Naive B cell (primary cell): ENCODE measurements around the gene RAP1GAP. TPM values are rescaled to one million over a fixed set of nuclear protein-coding genes. Genes with fewer than 3 reads are reported as not detected.

ENCODE experiments used
- ATAC-seq, 2 donors: fragments of 150-1000 bp; cut with Tn5 transposase; 2 replicates each; pipeline ENCODE4 v1.10.0; 2021; ENCODE audit warnings: low read depth in 2 of 2, mild to moderate bottlenecking in 2 of 2, moderate library complexity in 2 of 2
- DNase-seq: peaks from one replicate; pipeline ENCODE4 v3.0.0; 2022
- H3K27ac Mint-ChIP-seq, 6 donors: one replicate each; pipeline ENCODE4 v1.8.0; 2020 to 2022; ENCODE audit warnings: mild to moderate bottlenecking in 6 of 6, mixed read lengths in 6 of 6, moderate library complexity in 5 of 6, inconsistent platforms in 2 of 6
- H3K27me3 Mint-ChIP-seq, 3 donors: one replicate each; pipeline ENCODE4 v1.8.0; 2021 to 2022; ENCODE audit warnings: mixed read lengths in 3 of 3, mild to moderate bottlenecking in 1 of 3
- H3K36me3 Mint-ChIP-seq, 2 donors: one replicate each; pipeline ENCODE4 v1.8.0; 2020 to 2022; ENCODE audit warnings: mixed read lengths in 2 of 2, inconsistent platforms in 1 of 2, mild to moderate bottlenecking in 1 of 2
- H3K4me1 Mint-ChIP-seq, 3 donors: one replicate each; pipeline ENCODE4 v1.8.0; 2020 to 2022; ENCODE audit warnings: mixed read lengths in 3 of 3, inconsistent platforms in 1 of 3, mild to moderate bottlenecking in 1 of 3, moderate library complexity in 1 of 3
- H3K4me3 Mint-ChIP-seq, 8 donors: one replicate each; pipeline ENCODE4 v1.8.0; 2020 to 2022; ENCODE audit warnings: mild to moderate bottlenecking in 8 of 8, mixed read lengths in 8 of 8, moderate library complexity in 8 of 8, inconsistent platforms in 2 of 8
- H3K9me3 Mint-ChIP-seq, 7 donors: one replicate each; pipeline ENCODE4 v1.8.0; 2020 to 2022; ENCODE audit warnings: mixed read lengths in 7 of 7, mild to moderate bottlenecking in 5 of 7, inconsistent platforms in 2 of 7, moderate library complexity in 1 of 7
- polyA plus RNA-seq, 6 donors: library from polyadenylated mRNA; unstranded; fragments of 300-500 nt; fragmentation: Illumina TruSeq; gene quantifications; one replicate each; pipeline ENCODE4 v1.2.3, GENCODE V29; 2021; ENCODE audit warnings: low read depth in 6 of 6

The RAP1GAP gene
- polyA plus RNA-seq, 6 donors from 2014 or later: not detected

GRCh38 chr1:21586846-21587601, 82.1 kb downstream of the RAP1GAP start:
- no peak for ATAC-seq
- Mint-ChIP-seq H3K9me3 (no peaks in the 10 kb centered on the region), H3K36me3 (no peaks in the 10 kb centered on the region), H3K27me3 (peaks cover 11 to 59% (median 47%) of the 10 kb centered on the region in 3 donors), H3K4me3 (no peak overlapping the region), H3K27ac (no peak overlapping the region), H3K4me1 (peaks cover 0 to 4% (median 0%) of the 10 kb centered on the region in 3 donors)
- no peak for DNase-seq

DNA sequence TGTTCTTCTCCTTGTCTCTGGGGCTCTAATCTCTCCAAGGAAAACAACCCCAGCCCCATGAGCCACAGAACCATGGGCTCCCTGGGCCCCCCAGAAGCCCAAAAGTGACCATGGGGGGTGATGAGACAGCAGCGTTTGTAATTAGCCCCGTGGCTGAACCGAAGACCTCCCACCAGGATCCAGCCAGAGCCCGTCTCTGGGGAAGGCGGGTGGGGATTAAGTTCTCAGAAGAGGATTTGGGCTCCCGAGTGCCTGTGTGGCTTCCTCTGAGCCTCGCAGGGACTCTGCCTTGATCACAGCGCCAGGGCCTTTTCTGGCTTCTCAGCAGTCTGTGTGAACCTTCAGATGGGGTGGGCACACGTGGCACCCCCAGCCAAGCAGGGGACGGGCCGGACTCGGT, 82.9 kb downstream of the RAP1GAP start:
- H3K9me3 Mint-ChIP-seq: no peaks in the 10 kb centered on the region
- ATAC-seq (no peak), DNase-seq (no peak)
- H3K27me3 Mint-ChIP-seq: peaks cover 16 to 51% (median 41%) of the 10 kb centered on the region in 3 donors
- peaks cover 0 to 4% (median 0%) of the 10 kb centered on the region in 3 donors for H3K4me1 Mint-ChIP-seq
- no peak overlapping the region for H3K4me3 Mint-ChIP-seq
- no peaks in the 10 kb centered on the region for H3K36me3 Mint-ChIP-seq
- no peak overlapping the region for H3K27ac Mint-ChIP-seq

GRCh38 chr1:21585037-21585436, 84.1 kb downstream of the RAP1GAP start:
- no peaks in the 10 kb centered on the region for H3K9me3 Mint-ChIP-seq
- DNase-seq: no peak
- no peaks in the 10 kb centered on the region for H3K36me3 Mint-ChIP-seq
- no peak overlapping the region for H3K27ac Mint-ChIP-seq
- peaks cover 16 to 45% (median 41%) of the 10 kb centered on the region in 3 donors for H3K27me3 Mint-ChIP-seq
- ATAC-seq: no peak
- no peaks in the 10 kb centered on the region for H3K4me1 Mint-ChIP-seq
- H3K4me3 Mint-ChIP-seq: no peak overlapping the region

DNA sequence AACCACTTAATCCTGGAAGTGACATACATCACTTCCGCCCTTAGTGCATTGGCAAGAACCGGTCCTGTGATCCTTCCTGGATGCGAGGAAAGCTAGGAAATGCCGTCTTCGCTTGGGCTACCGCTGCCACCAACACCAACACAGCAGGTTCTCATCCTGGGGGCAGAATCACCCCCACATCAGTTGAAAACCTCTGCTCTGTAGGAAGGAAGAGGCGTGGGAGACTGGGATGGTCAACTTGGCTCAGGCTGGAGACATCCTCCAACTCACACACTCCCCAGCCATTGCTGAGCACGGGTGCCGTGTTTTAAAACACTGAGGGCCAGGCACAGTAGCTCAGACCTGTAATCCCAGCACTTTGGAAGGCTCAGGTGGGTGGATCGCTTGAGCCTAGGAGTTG, 85.1 kb downstream of the RAP1GAP start:
- peaks cover 13 to 41% (median 38%) of the 10 kb centered on the region in 3 donors for H3K27me3 Mint-ChIP-seq
- no peak overlapping the region for H3K27ac Mint-ChIP-seq
- H3K4me1 Mint-ChIP-seq: no peaks in the 10 kb centered on the region
- no peak for ATAC-seq
- no peaks in the 10 kb centered on the region for H3K9me3 Mint-ChIP-seq
- no peak for DNase-seq
- no peaks in the 10 kb centered on the region for H3K36me3 Mint-ChIP-seq
- H3K4me3 Mint-ChIP-seq: no peak overlapping the region

DNA sequence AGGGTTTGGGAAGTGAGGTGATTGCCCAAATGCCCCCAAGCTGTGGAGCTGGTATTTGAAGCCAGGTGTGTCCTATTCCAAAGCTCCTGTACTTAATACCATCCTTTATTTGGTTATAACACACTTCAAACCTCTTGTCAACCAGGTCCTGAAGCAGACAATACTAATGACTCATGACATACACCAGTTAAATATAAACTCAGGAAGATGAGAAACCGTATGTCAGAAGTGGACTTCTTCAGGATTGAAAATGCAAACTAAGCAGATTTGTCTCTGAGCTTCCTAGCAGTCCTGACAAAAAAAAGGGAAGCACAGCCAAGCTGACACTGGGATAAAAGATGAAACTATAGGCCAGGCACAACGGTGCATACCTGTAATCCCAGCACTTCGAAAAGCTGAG, 89.4 kb downstream of the RAP1GAP start:
- Mint-ChIP-seq H3K27ac (peak overlapping the region in 1 of 6 donors; percentile 42), H3K9me3 (no peaks in the 10 kb centered on the region), H3K36me3 (no peaks in the 10 kb centered on the region), H3K4me1 (no peaks in the 10 kb centered on the region), H3K4me3 (no peak overlapping the region), H3K27me3 (peaks cover 5 to 45% (median 28%) of the 10 kb centered on the region in 3 donors)
- DNase-seq: no peak
- no peak for ATAC-seq

DNA sequence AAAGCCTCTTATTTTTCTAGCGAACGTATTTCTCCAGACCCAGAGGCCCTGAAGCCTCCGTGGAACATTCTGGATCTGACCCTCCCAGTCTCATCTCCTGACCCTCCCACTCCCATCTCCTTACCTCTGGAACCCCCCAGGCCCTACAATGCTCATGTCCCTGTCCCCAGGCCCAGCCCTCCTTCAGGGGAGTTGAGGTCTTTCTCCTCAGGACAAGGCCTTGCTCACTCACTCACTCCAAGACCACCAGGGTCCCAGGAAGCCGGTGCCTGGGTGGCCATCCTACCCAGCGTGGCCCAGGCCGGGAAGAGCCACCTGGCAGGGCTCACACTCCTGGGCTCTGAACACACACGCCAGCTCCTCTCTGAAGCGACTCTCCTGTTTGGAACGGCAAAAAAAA, 91.2 kb downstream of the RAP1GAP start:
- ATAC-seq (no peak), DNase-seq (no peak)
- H3K4me1 Mint-ChIP-seq: peaks cover 0 to 11% (median 0%) of the 10 kb centered on the region in 3 donors
- no peak overlapping the region for H3K4me3 Mint-ChIP-seq
- peaks cover 11 to 55% (median 39%) of the 10 kb centered on the region in 3 donors for H3K27me3 Mint-ChIP-seq
- H3K9me3 Mint-ChIP-seq: no peaks in the 10 kb centered on the region
- H3K36me3 Mint-ChIP-seq: no peaks in the 10 kb centered on the region
- H3K27ac Mint-ChIP-seq: no peak overlapping the region

- ATAC-seq (no peak), DNase-seq (no peak)
- Mint-ChIP-seq H3K27ac (no peak overlapping the region), H3K9me3 (no peaks in the 10 kb centered on the region), H3K4me3 (no peak overlapping the region), H3K27me3 (peaks cover 11 to 49% (median 37%) of the 10 kb centered on the region in 3 donors), H3K4me1 (peaks cover 0 to 11% (median 0%) of the 10 kb centered on the region in 3 donors), H3K36me3 (no peaks in the 10 kb centered on the region)
Observed at GRCh38 chr1:21577324-21577723, 91.8 kb downstream of the RAP1GAP start.

- Mint-ChIP-seq H3K9me3 (peaks cover 0 to 4% (median 0%) of the 10 kb centered on the region in 7 donors), H3K4me3 (no peak overlapping the region), H3K27me3 (peaks cover 9 to 47% (median 37%) of the 10 kb centered on the region in 3 donors), H3K27ac (no peak overlapping the region), H3K4me1 (peaks cover 0 to 11% (median 0%) of the 10 kb centered on the region in 3 donors), H3K36me3 (no peaks in the 10 kb centered on the region)
- DNase-seq (no peak), ATAC-seq (no peak)
Observed at GRCh38 chr1:21576798-21577187, 92.4 kb downstream of the RAP1GAP start.

DNA sequence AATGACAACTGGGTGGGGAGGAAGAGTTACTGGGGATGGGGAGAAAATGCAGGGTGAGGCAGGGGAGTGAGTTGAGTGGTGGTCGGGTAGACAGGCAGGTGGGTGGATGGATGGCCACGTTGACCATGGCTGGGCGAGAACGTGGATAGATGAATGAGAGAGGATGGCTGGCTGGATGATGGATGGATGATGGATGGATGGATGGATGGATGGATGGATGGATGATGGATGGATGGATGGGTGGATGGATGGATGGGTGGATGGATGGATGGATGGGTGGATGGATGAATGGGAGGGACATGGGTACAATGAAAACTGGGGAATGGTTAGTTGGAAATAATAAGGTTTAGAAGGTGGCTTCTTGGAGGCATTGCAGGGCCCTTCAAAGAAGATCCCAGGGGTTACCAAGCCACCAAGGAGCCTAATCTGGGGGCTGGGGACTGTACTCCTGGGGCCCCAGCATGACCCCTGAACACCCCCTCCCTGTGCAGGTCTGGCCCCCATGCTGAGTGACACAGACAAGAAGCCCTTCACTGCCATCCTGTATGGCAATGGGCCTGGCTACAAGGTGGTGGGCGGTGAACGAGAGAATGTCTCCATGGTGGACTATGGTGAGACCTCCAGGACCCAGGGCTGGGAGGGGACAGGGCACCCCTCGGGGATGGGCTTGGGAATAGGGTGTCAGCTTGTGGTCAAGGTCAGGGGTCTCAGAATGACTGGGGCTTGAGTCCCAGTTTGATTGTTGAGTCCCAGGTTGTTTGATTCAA, 92.9 kb downstream of the RAP1GAP start:
- Mint-ChIP-seq H3K9me3 (peaks cover 0 to 4% (median 0%) of the 10 kb centered on the region in 7 donors), H3K27ac (peak overlapping the region in 1 of 6 donors; percentile 86), H3K4me1 (peaks cover 0 to 11% (median 0%) of the 10 kb centered on the region in 3 donors), H3K4me3 (no peak overlapping the region), H3K36me3 (no peaks in the 10 kb centered on the region), H3K27me3 (peaks cover 6 to 47% (median 37%) of the 10 kb centered on the region in 3 donors)
- DNase-seq (no peak), ATAC-seq (no peak)

DNA sequence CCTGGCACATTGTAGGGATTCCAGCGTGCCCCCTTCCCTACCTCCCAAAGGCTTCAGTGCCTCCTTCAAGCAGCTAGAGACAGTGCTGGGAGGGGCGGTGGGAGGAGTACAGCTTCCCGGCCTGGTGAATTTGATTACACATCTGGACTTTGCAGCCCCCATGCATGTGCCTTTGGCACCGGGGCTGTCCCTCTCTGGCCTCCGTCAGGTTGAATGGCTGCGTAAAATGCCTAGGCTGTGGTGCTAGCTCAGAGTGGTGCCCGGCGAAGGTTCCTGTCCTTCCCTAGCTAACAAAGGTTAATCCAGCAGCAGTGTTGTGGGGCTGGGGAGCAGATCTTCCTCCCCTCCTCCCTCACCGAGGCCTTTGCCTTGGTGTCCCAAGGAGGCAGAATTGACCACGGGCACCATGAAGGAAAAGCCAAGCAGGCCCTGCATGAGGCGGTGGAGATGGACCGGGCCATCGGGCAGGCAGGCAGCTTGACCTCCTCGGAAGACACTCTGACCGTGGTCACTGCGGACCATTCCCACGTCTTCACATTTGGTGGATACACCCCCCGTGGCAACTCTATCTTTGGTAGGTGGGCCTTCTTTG, 93.7 kb downstream of the RAP1GAP start:
- Mint-ChIP-seq H3K27ac (no peak overlapping the region), H3K4me1 (peaks cover 0 to 11% (median 0%) of the 10 kb centered on the region in 3 donors), H3K36me3 (no peaks in the 10 kb centered on the region), H3K9me3 (peaks cover 0 to 4% (median 0%) of the 10 kb centered on the region in 7 donors), H3K4me3 (no peak overlapping the region), H3K27me3 (peaks cover 6 to 47% (median 37%) of the 10 kb centered on the region in 3 donors)
- DNase-seq (no peak), ATAC-seq (no peak)

GRCh38 chr1:21574466-21575151, 94.5 kb downstream of the RAP1GAP start:
- peaks cover 6 to 47% (median 37%) of the 10 kb centered on the region in 3 donors for H3K27me3 Mint-ChIP-seq
- ATAC-seq (no peak), DNase-seq (no peak)
- no peak overlapping the region for H3K4me3 Mint-ChIP-seq
- H3K36me3 Mint-ChIP-seq: no peaks in the 10 kb centered on the region
- peaks cover 0 to 4% (median 0%) of the 10 kb centered on the region in 7 donors for H3K9me3 Mint-ChIP-seq
- peak overlapping the region in 1 of 6 donors; percentile 38 for H3K27ac Mint-ChIP-seq
- H3K4me1 Mint-ChIP-seq: peaks cover 0 to 11% (median 0%) of the 10 kb centered on the region in 3 donors

- DNase-seq: peak; percentile 19
- peak in 1 of 2 donors; percentile 49 for ATAC-seq
- Mint-ChIP-seq H3K4me1 (peaks cover 0 to 11% (median 0%) of the 10 kb centered on the region in 3 donors), H3K27ac (no peak overlapping the region), H3K4me3 (no peak overlapping the region), H3K9me3 (peaks cover 0 to 4% (median 0%) of the 10 kb centered on the region in 7 donors), H3K27me3 (peaks cover 6 to 47% (median 37%) of the 10 kb centered on the region in 3 donors), H3K36me3 (no peaks in the 10 kb centered on the region)
Observed at GRCh38 chr1:21573971-21574465, 95.1 kb downstream of the RAP1GAP start.

GRCh38 chr1:21573475-21573874, 95.7 kb downstream of the RAP1GAP start:
- H3K27ac Mint-ChIP-seq: no peak overlapping the region
- H3K27me3 Mint-ChIP-seq: peaks cover 6 to 49% (median 37%) of the 10 kb centered on the region in 3 donors
- H3K4me1 Mint-ChIP-seq: peaks cover 0 to 11% (median 0%) of the 10 kb centered on the region in 3 donors
- no peak for ATAC-seq
- H3K4me3 Mint-ChIP-seq: no peak overlapping the region
- peaks cover 0 to 4% (median 0%) of the 10 kb centered on the region in 7 donors for H3K9me3 Mint-ChIP-seq
- DNase-seq: no peak
- H3K36me3 Mint-ChIP-seq: no peaks in the 10 kb centered on the region
